ENCODE results near the gene AKAP8. TPM values are rescaled to one million over a fixed set of nuclear protein-coding genes. Genes with fewer than 3 reads are reported as not detected.

The AKAP8 gene
- total and polyA plus RNA-seq, 9 of the 15 experiments (the other 6 are each of a cell fraction or from before 2014, with no cell fraction given): 3.4 to 56.5 (median 15.0) TPM

- FAIRE-seq: no peak
- no peaks in the 10 kb centered on the region for H4K20me1 ChIP-seq (replicated peaks; ENCODE audit: control insufficient read depth, insufficient read depth, low read length)
- ATAC-seq: no peak
- peaks cover 6 to 12% of the 10 kb centered on the region in 2 experiments; a peak in 3 of 5 replicates for H3K4me1 ChIP-seq (replicated peaks in 1 of 2; ENCODE audit: control insufficient read depth in 2 of 2, insufficient read depth in 2 of 2, low read length in 2 of 2)
- CTCF ChIA-PET (ENCODE audit: low intra/inter-chr PET ratio): no interaction called here
- H3K9me1 ChIP-seq (ENCODE audit: control insufficient read depth, insufficient read depth, low read length): no peaks in the 10 kb centered on the region
- no peak overlapping the region for H3K4me2 ChIP-seq (ENCODE audit: insufficient read depth, low read length)
- peaks cover 10% of the 10 kb centered on the region for H3K79me2 ChIP-seq (ENCODE audit: control insufficient read depth, insufficient read depth, low read length)
- H3K4me3 ChIP-seq: no peak overlapping the region
- no peak overlapping the region for H2AFZ ChIP-seq (ENCODE audit: low read depth, low read length)
- POLR2A ChIA-PET: interaction anchor here (0.6 to 1.6 kb wide), 4 partner anchors 12 to 1079 kb away, joined by 3 to 4 read pairs (median 3); no protein-coding TSS in a partner anchor
- no peaks in the 10 kb centered on the region for H3K9me3 ChIP-seq (replicated peaks; ENCODE audit: control insufficient read depth, insufficient read depth, low read depth, low read length)
- in situ Hi-C loops (cut with MboI): no loop called here
- H3K27ac ChIP-seq (ENCODE audit: extremely low read depth, low read depth, low read length): no peak overlapping the region
- TF ChIP-seq ZBTB7A (IDR thresholded peaks at IDR 0.05; ENCODE audit: borderline replicate concordance, control insufficient read depth, low read depth, low read length) (no peak), NKRF (IDR thresholded peaks at IDR 0.05; ENCODE audit: borderline replicate concordance) (no peak), PCBP1 (IDR thresholded peaks at IDR 0.05; ENCODE audit: low read depth, low read length, poor library complexity, severe bottlenecking) (no peak), USF1 (CRISPR knock-in tag; IDR thresholded peaks at IDR 0.05) (no peak), MCM2 (IDR thresholded peaks at IDR 0.05; ENCODE audit: low read depth) (no peak), ZNF175 (CRISPR knock-in tag; IDR thresholded peaks at IDR 0.05; ENCODE audit: low read depth) (no peak), ZNF324 (CRISPR knock-in tag; IDR thresholded peaks at IDR 0.05) (no peak), TBP (optimal IDR thresholded peaks at IDR 0.05; ENCODE audit: low read depth, low read length) (no peak), SIRT6 (IDR thresholded peaks at IDR 0.05; ENCODE audit: low read depth, low read length) (no peak), NR3C1 (CRISPR knock-in tag; IDR thresholded peaks at IDR 0.05) (no peak), BRD9 (IDR thresholded peaks at IDR 0.05; ENCODE audit: low read depth, partially characterized antibody) (no peak), MIER1 (IDR thresholded peaks at IDR 0.05; ENCODE audit: low read depth) (no peak), NR0B1 (IDR thresholded peaks at IDR 0.05; ENCODE audit: partially characterized antibody) (no peak), ZNF124 (CRISPR knock-in tag; IDR thresholded peaks at IDR 0.05) (no peak)
- H3K9ac ChIP-seq (ENCODE audit: insufficient read depth in 1 of 2, low read depth in 2 of 2, low read length in 2 of 2): no peak overlapping the region
- peaks cover 4% of the 10 kb centered on the region; the same call in 1 of the 3 replicates for H3K36me3 ChIP-seq (ENCODE audit: control insufficient read depth, insufficient read depth, low read length)
- H3K27me3 ChIP-seq (ENCODE audit: control insufficient read depth in 2 of 2, insufficient read depth in 2 of 2, low read length in 2 of 2): no peaks in the 10 kb centered on the region
- DNase-seq (ENCODE audit: extremely low read depth in 1 of 4, low spot score in 3 of 4): no peak
- intact Hi-C loops (cut with micrococcal nuclease): no loop called here
- 73% methylated on average over 8 of the region's 8 CpGs for WGBS (ENCODE audit: insufficient coverage, low coverage, missing lambda C conversion rate)
- no TSS peak for BruUV-seq (replicated peaks)
Observed at GRCh38 chr19:15337202-15337601, 42.4 kb downstream of the AKAP8 start.
